GM10248 (cell line): ENCODE measurements around the gene RAB3GAP2.
"Not testable (repeated sequence)": the region's sequence is repeated elsewhere in the genome, so short reads cannot be mapped to it uniquely, and the experiment has no call there.

ENCODE experiments used
- CTCF ChIA-PET: fragments of 300-600 bp; sonication (Branson Sonifier 250); formaldehyde crosslinking; extraction: SDS; loops from one replicate; lab custom pipeline; 2021; ENCODE audit warnings: antibody characterized with exemption; lab: Yijun Ruan, JAX
- POLR2A ChIA-PET: fragments of 350-650 bp; sonication (Branson Sonifier 250); formaldehyde crosslinking; extraction: SDS; loops from one replicate; lab custom pipeline; 2020; ENCODE audit warnings: antibody characterized with exemption; lab: Yijun Ruan, JAX
- DNase-seq: peaks from one replicate; pipeline ENCODE4 v3.0.0; 2012; ENCODE audit errors: extremely low spot score
- CTCF ChIP-seq: IDR thresholded peaks from 2 replicates; pipeline ENCODE4 v1.5.1; 2012; ENCODE audit warnings: mild to moderate bottlenecking, low read depth; ENCODE audit errors: extremely low read depth, missing control alignments, control extremely low read depth

RAB3GAP2 gene

GRCh38 chr1:220278991-220279390, 6.7 kb upstream of the RAB3GAP2 start:
- CTCF ChIA-PET: interaction anchor here (2.0 to 11.3 kb wide), 6 partner anchors 9 to 497 kb away, joined by 5 to 140 read pairs (median 14); no protein-coding TSS in a partner anchor
- POLR2A ChIA-PET: no interaction called here
- DNase-seq: no peak
- TF ChIP-seq CTCF: no peak

GRCh38 chr1:220275430-220275829, 3.2 kb upstream of the RAB3GAP2 start:
- ChIA-PET POLR2A (no interaction called here), CTCF (interaction anchor here (0.8 kb wide), 1 partner anchor 21 kb away, joined by 3 read pairs; no protein-coding TSS in a partner anchor)
- no peak for TF ChIP-seq CTCF
- DNase-seq: no peak

GRCh38 chr1:220274251-220274855, 2.1 kb upstream of the RAB3GAP2 start:
- POLR2A ChIA-PET: no interaction called here
- CTCF ChIA-PET: interaction anchor here (1.1 kb wide), 1 partner anchor 55 kb away, joined by 3 read pairs; no protein-coding TSS in a partner anchor
- no peak for TF ChIP-seq CTCF
- DNase-seq: no peak

- ChIA-PET CTCF (interaction anchor here (0.5 to 1.5 kb wide), 5 partner anchors 8 to 54 kb away, joined by 3 to 4 read pairs (median 3); no protein-coding TSS in a partner anchor), POLR2A (interaction anchor here (1.0 kb wide), 1 partner anchor 53 kb away, joined by 6 read pairs; no protein-coding TSS in a partner anchor)
- no peak for DNase-seq
- no peak for TF ChIP-seq CTCF
Observed at GRCh38 chr1:220272841-220273090, 513 bp upstream of the RAB3GAP2 start.

GRCh38 chr1:220271706-220272046, 577 bp downstream of the RAB3GAP2 start:
- TF ChIP-seq CTCF: no peak
- DNase-seq: no peak
- ChIA-PET CTCF (interaction anchor here (1.0 to 1.5 kb wide), 5 partner anchors 9 to 53 kb away, joined by 3 to 4 read pairs (median 4); no protein-coding TSS in a partner anchor), POLR2A (interaction anchor here (1.0 kb wide), 1 partner anchor 52 kb away, joined by 6 read pairs; no protein-coding TSS in a partner anchor)

GRCh38 chr1:220269036-220269435, 3.2 kb downstream of the RAB3GAP2 start:
- no peak for DNase-seq
- ChIA-PET CTCF (interaction anchor here (0.9 to 3.6 kb wide), 4 partner anchors 10 to 49 kb away, joined by 3 to 18 read pairs (median 6); no protein-coding TSS in a partner anchor), POLR2A (no interaction called here)
- TF ChIP-seq CTCF: no peak

- TF ChIP-seq CTCF: no peak
- DNase-seq: no peak
- ChIA-PET CTCF (interaction anchor here (0.8 to 3.6 kb wide), 3 partner anchors 16 to 48 kb away, joined by 3 to 18 read pairs (median 3); no protein-coding TSS in a partner anchor), POLR2A (no interaction called here)
Observed at GRCh38 chr1:220267630-220268029, 4.6 kb downstream of the RAB3GAP2 start.

GRCh38 chr1:220260228-220260627, 12.0 kb downstream of the RAB3GAP2 start:
- CTCF ChIA-PET: not testable (repeated sequence)

GRCh38 chr1:220259756-220260155, 12.5 kb downstream of the RAB3GAP2 start:
- POLR2A ChIA-PET, DNase-seq: not testable (repeated sequence)
- CTCF ChIA-PET: interaction anchor here (1.4 kb wide), 1 partner anchor 36 kb away, joined by 3 read pairs; no protein-coding TSS in a partner anchor

More at GRCh38 chr1:220260228-220260627, 12.0 kb downstream of the RAB3GAP2 start:
- DNase-seq, POLR2A ChIA-PET: not testable (repeated sequence)

GRCh38 chr1:220256194-220256593, 16.1 kb downstream of the RAB3GAP2 start:
- DNase-seq, POLR2A ChIA-PET: not testable (repeated sequence)
- CTCF ChIA-PET: interaction anchor here (0.6 to 1.2 kb wide), 2 partner anchors 21 to 37 kb away, joined by 3 to 4 read pairs; no protein-coding TSS in a partner anchor
